GM21786 (cell line): ENCODE measurements around the gene SRBD1.

ENCODE experiments used
- ATAC-seq: cut with Tn5 transposase; IDR thresholded peaks from one replicate; pipeline ENCODE4 v1.9.1; 2021; ENCODE audit not compliant: unreplicated experiment

SRBD1 gene

DNA sequence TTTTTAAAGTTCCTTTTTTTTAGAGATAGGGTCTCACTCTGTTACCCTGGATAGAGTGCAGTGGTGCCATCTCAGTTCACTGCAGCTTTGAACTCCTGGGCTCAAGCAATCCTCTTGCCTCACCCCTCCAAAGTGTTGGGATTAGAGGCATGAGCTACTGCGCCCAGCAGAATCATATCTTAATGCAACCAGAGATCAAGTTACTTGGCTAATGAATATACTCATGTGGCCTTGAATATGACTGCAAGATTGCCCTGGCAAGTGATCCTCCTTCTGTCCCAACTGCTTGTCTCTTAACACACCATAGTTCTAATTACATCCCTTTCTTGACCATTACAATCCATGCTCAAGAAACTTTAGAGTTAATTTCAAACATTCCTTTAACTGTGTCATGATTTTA lies 133.5 kb downstream of the SRBD1 start:
- no peak for ATAC-seq

DNA sequence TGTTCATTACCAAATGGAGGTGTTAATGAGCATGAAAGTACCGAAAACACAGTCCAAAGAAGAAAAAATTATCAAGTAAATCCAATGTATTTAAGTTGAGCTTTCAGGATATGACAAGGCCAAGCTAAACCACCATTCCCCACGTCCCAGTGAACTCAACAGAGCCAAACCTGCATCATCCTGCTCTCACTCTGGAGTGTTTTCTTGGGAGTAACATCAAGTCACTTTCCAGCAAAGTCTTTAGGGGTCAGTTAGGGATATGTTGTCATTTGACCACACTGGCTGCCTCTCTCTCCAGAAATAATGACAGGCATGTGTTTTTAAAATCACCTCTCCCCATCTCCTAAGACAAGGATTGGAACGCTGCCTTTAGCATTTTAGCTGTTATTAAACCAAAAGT lies 140.5 kb downstream of the SRBD1 start:
- no peak for ATAC-seq

DNA sequence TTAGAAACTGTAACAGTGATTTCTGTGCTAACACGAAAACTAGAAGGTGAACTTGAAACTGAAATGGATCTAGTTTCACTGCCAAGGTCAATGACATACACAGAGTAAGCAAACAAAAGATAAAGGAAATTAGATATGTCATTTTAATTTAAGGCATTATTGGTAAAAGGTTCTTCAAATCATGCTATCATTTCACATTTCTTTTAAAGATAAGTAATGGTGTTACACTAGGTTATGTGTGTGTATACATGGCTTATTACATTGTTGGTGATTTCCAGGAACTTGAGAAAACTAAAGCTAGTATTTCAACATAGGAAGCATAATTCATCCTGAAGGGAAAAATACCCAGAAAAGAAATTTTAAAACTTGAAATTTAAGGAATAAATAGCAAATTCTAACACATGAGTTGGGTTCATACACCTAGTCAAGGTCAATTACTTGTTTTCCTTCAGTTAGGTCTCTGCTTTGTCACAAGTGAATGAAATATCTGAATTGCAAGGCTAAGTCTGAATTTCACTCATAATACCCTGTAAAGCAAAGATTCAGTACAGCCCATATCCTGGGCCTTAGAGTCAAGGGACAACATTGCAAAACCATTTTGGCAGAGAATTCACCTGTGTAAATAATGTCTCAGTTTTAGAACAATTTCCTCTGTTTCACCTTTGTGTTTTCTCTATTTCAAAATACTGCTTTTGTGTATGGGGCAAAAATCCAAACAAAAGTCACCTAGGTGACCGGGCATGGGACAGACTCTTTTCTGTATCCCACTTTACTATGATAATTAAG lies 141.6 kb downstream of the SRBD1 start:
- ATAC-seq = no peak

DNA sequence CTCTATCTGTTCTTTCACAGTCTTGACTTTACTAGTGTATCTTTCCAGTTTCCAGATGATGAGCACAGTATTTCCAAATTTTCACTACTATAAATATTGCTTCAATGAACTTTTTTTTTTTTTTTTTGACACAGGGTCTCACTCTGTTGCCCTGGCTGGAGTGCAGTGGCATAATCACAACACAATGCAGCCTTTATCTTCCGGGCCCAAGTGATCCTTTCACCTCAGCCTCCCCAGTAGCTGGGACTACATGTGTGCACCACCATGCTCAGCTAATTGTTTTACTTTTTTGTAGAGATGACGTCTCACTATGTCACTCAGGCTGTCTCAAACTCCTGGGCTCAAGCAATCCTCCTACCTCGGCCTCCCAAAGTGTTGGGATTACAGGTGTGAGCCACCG lies 142.8 kb downstream of the SRBD1 start:
- ATAC-seq = no peak

DNA sequence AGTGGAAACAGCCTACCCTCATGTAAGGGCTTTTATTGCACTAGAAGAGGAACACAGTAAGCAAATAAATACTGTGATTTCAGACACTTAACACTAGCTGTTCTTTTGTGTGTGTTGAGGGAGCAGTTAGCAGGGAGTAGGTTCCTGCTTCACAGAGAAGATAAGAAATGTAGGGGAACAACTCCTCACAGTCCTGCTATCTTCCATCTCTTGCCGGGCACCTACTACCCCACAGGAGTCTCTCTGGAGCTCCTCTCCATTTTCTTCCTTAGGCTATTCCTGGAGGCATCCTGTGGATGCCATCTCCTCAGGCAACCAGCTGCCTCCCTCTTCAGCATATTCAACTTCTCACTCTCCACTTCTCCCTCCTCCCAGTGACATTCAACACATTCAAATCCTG lies 145.0 kb downstream of the SRBD1 start:
- ATAC-seq = no peak

DNA sequence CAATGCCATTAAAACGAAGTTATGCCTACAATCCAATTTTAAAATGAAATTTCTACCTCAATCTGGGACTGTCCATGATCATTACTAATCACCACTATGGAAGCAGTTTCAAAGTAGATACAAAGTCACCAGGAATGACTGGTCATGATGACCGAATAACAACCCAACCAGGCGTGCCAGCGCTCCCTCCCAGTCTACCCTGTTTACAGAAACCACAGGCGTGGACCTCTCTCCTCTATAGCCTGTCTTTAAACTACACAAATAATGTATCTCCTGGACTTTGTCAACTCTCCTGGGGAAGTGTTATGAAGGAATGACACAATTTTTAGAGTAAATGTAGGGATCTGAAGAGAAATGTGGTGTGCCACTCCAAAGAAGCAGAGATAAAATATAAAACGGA lies 150.2 kb downstream of the SRBD1 start:
- ATAC-seq = no peak

DNA sequence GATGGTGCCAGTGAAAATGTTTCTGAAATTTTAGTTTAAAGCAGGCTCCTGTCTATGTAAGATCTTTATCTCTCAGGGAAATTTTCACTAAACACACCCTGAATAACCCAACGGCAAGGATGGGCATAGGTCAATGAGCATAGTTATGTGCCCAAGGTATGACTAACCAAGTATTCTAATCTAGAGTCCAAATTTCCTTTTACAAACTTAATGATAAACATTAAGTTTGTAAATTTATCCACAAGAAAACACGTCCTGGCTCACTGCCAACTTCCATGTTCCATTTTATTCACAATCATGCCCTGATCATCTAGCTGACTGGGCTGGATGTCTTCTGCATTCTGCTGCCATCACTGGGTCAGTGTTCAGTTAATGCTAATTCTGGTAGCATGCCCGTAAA lies 151.2 kb downstream of the SRBD1 start:
- ATAC-seq = no peak

DNA sequence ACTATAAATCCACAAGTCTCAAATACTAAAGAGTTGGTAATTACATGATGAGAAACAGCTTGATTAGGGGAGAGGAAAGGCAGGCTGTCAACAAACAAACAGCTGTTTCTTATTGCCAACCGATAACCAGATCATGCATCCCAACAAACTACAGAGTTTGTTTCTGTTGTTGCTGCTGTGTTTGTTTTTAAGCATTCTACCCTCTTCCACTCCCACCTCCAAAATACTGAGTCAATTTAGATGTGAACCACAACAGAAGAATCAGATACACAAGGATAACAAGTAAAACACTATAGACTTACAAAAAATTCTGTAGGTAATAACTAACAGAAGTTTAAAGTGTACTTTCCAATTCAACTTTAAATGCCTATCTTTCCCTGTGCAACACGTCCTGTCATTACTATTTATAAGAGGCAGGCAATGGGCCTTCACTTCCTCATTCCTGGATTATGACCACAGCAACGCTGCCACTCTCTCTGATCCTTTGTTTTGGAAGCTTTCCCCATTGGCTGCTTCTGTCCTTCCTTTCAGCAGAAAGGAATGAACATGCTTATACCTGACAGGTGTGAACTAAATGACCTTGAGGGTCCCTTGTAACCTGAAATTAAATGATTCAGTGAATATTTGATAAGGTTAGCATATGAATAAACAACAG lies 152.0 kb downstream of the SRBD1 start:
- no peak for ATAC-seq

DNA sequence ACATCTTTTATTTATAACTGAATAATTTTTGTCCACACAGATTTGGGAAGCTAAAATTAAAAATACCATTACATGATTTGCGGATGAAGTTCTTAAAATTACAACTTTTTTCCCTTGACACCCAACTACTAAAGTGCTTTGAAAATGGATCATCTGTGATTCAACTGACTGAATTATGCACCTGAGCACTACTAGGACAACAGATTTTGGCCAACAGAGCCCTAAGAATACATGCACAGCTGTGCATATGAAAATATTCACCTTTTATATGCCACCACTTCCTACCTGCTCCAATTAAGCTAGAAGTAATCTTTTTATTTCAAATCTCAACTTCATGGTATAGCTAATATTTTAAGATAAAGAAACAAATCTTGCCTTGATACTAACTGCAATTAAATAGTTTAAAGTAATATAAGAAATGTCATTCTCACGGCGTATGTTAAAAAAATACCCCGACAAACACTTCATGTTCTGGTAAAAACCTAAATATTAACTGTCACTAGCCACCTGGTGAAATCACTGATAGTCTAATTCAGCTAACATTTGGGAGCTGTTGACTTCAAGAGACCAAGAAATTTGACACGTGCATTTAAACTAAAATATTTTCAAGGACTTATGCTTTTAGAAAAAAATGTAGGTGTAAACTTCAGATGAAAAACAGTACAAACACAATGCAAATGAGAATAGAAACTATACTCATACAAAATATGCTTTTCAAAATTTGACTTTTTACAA lies 153.7 kb downstream of the SRBD1 start:
- no peak for ATAC-seq

DNA sequence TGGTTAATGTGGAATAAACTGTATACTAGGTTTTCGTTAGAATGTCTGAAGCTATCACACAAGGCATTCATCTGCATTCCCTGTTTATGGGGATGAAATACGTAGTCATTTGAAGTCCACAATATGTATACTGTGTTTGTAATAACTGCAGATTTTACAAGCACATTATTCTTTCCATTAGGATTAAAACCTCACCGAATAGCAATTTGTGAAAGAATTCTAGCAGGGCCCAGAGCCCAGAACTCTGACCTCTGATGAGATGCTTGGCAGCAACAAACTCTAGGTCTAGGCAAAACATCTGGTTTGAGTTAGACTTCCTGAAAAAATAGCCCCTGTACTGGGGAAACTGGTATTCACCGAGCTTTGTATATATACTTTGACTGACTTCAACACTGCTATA lies 158.2 kb downstream of the SRBD1 start:
- ATAC-seq = no peak

DNA sequence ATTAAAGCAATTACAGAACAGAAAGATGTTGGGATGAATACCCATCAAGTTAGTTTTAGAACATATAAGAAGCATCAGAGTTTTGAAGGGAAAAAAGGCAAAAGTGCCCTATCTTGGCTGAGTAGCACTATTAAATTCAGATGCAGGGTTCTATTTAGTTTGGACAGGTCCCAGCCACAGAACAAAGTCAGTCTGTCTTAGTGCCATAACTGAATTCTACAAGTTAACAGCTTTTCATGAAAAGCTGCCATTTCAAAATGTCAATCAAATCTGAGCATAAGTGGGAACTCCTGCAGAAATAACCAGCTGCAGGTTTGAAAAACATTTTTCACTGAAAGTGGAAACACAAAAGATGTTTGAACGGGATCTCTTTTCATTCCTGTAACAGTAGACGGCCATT lies 160.4 kb downstream of the SRBD1 start:
- no peak for ATAC-seq

DNA sequence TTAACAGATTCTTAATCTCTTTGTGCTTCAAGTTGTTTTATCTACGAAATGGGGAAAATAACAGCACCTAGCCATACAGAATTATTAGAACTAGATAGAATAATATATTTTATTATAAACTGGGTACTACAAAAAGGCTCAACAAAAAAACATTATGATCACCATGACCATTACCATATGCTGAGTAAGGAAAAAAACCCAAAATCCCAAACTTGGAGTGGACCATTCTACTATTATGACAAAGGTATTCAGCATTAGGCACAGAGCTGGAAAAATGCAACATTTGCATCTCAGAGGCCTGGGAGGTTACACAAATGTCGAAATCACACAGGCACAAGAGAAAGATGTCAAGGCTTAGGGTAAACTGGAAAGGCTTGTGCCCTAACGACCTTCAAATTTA lies 162.8 kb downstream of the SRBD1 start:
- no peak for ATAC-seq

DNA sequence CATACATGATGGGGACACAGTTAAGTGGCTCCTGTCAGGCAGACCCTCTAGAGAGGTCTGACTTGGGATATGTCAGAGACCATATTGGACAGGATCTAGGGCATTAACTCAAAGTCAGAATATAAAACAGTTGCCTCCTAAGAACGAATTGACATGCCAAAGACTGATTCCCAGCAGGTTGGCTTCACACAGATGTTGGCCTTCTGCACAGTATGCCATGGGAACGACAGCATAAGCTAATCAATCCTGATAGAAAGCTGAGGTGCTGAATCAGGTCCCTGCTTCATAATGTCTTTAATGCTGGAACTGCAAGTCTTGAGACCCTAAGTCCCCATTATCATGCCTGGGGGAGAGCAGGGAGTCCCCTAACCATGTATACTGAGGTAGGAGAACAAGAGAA lies 165.1 kb downstream of the SRBD1 start:
- no peak for ATAC-seq

DNA sequence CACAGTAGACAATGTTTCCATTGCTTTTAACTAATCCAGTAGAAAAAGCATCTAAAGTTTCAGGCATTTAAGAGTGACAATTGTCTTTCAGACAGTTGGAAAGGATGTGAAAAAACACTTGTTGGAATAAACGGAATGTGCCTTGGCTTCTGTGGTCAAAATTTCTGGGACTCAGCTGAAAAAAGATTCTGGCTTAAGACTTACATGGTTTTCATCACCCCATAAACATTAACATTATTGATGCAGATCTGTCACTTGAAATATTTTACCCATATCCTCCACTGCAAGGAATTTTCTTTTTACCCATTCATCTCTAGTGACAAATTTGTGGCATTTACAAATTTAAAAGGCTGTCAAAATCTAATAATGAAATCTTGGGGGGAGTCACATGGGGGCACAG lies 166.0 kb downstream of the SRBD1 start:
- no peak for ATAC-seq

DNA sequence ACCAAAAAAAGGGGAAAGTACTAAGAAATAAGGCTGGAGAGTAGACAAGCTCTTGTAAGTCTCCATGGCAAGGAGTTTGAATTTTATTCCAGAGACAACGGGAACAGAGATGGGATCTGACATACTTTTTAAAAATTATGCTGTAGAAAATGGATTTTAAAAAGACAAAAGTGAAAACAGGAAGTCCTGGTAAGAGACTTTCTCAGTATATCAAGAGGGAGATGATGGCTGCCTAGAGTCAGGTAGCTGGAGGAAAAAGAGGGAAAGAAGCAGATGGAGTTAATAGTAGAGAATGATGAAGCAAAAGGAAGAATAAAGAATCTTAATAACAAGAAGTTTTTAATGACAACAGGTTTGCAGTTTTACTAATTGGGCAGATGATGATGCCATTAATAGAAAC lies 168.1 kb downstream of the SRBD1 start:
- no peak for ATAC-seq

DNA sequence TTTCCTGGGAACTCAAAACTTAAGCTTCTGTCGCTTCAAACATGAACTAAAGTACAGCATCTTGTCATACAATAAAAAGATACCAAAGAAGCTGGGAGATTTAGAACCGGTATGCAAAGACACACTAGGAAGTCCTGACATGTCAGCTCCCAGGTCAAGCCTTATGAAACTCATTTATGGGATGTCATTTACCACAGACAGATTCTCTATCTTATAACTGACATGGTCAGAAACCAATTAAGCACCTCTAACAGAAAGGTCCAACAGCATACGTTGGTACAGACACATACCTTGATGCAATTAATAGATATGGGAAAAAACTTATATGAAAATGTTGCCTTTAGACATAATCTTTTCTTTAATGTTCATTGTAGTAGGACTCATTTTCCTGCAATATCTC lies 169.0 kb downstream of the SRBD1 start:
- ATAC-seq = no peak

DNA sequence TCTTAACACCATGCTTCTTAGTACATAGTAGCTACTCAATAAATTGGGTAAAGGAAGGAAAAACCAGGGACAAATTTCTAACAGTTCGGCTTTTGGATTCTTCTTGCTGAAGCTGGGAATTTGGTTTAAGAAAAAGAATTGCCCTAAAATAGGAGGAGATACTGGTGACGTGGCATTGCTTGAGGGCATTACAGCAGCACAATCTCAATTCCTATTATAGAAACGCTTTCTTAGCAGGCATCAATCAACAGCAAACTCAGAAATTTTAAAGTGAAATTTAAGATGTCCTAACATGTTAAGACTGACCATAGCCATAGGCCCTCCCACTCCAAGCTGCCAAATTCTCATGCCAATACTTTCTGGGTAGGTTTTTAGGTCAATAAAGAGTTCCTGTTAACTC lies 169.5 kb downstream of the SRBD1 start:
- no peak for ATAC-seq

DNA sequence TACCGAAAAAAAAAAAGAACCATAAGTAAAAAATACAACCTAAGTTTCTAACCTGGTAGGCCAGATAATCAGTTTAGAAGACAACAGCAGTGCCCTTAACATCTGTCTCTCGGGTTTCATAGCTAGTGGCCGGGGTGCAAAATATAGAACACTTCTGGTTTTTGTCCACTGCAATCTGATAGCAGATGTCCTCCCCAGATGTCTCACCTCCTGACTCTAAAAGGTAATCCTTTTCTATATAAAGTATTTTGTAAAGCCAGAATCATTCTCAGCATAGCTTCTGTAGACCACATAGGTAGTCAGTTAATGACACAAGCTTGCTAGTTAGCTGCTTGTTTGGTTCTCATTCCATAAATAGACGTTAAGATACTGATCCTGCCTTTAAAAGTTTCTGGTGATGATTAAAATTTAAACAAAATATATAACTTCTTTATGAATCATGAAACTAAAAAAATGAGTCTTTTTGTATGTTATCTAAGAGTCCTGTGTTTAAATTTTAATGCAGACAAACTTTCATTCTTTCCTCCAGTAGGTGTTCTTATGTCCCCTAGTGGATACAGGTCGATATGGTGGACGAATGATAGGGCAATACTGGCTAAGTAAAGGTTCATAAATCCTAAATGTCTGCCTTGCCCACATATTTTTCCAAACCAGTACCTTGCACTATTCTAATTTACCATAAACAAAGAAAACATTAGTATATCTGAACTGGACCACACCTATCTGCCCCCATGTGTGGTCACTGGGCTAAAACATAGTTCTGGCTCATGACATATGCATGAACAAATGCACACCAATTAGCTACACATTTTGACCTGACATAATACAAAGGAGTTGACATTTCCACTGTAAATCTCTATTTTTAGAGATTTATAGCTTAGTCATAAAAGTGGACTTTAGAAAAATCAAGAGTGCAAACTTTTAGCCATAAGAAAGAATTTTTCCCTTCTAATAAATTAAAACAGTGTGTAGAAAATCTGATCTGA lies 171.0 kb downstream of the SRBD1 start:
- peak; percentile 78 for ATAC-seq

DNA sequence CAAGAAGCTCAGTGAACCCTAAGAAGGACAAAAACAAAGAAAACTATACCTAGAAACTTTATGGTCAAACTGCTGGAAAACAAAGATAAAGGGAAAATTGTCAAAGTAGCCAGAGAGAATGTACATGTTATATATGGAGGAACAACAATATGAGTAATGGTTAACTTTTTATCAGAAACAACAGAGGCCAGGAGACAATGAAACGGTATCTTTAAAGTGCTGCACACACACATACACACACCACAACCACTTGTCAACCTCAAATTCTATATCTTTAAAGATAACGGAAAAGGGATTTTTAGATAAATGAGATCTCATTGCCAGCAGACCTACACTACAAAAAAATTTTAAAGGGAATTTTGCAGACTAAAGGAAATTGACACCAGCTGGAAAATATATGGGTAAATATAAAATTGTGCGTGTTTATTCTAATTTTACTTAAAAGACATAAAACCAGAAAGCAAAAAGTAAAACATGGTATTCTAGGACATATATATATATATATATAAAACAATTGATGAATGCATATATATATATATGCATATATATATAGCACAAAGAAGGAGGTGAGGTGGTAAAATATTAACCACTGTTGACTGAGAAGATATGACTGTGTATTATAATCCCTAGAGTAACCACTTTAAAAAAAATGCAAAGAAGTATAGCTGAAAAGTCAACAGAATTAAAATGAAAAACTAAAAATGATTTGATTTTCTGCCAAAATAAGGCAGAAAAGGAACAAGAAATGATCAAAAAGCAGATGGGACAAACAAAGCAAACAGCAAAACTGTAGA lies 172.0 kb downstream of the SRBD1 start:
- ATAC-seq = no peak

DNA sequence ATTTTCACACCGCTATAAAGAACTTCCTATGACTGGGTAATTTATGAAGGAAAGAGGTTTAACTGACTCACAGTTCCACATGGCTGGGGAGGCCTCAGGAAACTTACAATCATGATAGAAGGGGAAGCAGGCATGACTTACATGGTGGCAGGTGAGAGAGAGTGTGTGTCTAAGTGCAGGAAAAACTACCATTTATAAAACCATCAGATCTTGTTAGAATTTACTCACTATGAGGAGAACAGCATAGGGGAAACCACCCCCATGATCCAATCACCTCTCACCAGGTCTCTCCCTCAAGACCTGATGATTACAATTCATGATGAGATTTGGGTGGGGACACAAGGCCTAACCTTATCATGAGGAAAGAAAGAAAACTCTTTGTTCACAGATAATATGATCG lies 174.6 kb downstream of the SRBD1 start:
- no peak for ATAC-seq
